ENCODE measurements around the gene DAZAP1.
"Not testable (repeated sequence)": the region's sequence is repeated elsewhere in the genome, so short reads cannot be mapped to it uniquely, and the experiment has no call there.

The DAZAP1 gene

GRCh38 chr19:1477056-1477455, 69.7 kb downstream of the DAZAP1 start:
- DNase-seq = not testable (repeated sequence)

GRCh38 chr19:1478934-1479707, 71.7 kb downstream of the DAZAP1 start, which contains the start of gene C19orf25:
C19orf25 (minus strand) TSS chr19:1479215; CDS start chr19:1478903, 312 bp downstream.
- DNase-seq = peak; percentile 86

- DNase-seq = no peak
Observed at GRCh38 chr19:1481224-1481892, 74.0 kb downstream of the DAZAP1 start.

GRCh38 chr19:1481893-1482360, 74.5 kb downstream of the DAZAP1 start:
- DNase-seq = no peak

GRCh38 chr19:1482361-1483130, 75.2 kb downstream of the DAZAP1 start:
- DNase-seq = no peak

GRCh38 chr19:1483131-1483978, 76.0 kb downstream of the DAZAP1 start:
- no peak for DNase-seq

- DNase-seq = no peak
Observed at GRCh38 chr19:1483979-1484428, 76.6 kb downstream of the DAZAP1 start.

Data from activated T-cell treated with anti-CD3 and anti-CD28 coated beads for 4 hours (primary cell).